ENCODE results near the gene TNP2. TPM values are rescaled to one million over a fixed set of nuclear protein-coding genes. Genes with fewer than 3 reads are reported as not detected.
A peak's percentile ranks its signal among the peaks of the same experiment; 100 is the strongest.

TNP2 gene
- total RNA-seq, 1 donor from 2014 or later: not detected

GRCh38 chr16:11263737-11264136 is 5.4 kb downstream of the TNP2 start:
- H3K4me3 ChIP-seq: no peak overlapping the region
- intact Hi-C loops (cut with micrococcal nuclease): no loop called here
- TF ChIP-seq, protein P1, sequence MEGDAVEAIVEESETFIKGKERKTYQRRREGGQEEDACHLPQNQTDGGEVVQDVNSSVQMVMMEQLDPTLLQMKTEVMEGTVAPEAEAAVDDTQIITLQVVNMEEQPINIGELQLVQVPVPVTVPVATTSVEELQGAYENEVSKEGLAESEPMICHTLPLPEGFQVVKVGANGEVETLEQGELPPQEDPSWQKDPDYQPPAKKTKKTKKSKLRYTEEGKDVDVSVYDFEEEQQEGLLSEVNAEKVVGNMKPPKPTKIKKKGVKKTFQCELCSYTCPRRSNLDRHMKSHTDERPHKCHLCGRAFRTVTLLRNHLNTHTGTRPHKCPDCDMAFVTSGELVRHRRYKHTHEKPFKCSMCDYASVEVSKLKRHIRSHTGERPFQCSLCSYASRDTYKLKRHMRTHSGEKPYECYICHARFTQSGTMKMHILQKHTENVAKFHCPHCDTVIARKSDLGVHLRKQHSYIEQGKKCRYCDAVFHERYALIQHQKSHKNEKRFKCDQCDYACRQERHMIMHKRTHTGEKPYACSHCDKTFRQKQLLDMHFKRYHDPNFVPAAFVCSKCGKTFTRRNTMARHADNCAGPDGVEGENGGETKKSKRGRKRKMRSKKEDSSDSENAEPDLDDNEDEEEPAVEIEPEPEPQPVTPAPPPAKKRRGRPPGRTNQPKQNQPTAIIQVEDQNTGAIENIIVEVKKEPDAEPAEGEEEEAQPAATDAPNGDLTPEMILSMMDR (IDR thresholded peaks at IDR 0.05; ENCODE audit: borderline replicate concordance): no peak
- DNase-seq: no peak
- no peaks in the 10 kb centered on the region for H3K9me3 ChIP-seq (replicated peaks)
- H3K4me1 ChIP-seq: peaks cover 9% of the 10 kb centered on the region
- no peaks in the 10 kb centered on the region for H3K27me3 ChIP-seq (ENCODE audit: low read depth)
- H3K27ac ChIP-seq (replicated peaks): no peak overlapping the region
- no peaks in the 10 kb centered on the region for H3K36me3 ChIP-seq

DNA sequence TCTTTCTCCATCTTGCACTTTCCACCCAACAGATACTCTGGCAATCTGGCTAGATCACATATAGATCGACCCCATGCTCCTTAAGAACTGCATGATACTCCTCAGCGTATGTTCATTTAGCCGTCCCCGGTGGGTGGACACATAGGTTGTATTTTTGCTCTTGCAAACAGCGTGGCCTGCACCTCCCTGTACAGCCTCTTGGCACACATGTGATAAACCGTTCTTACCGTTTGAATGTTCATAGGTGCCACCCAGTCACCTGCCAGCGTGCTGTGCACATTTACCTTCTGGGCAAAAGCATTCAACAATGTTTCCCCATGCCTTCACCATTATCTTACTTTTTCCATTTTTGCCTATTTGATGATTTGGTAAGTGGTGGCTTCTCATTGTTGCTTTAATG is 6.2 kb downstream of the TNP2 start:
- no peak overlapping the region for H3K27ac ChIP-seq (replicated peaks)
- H3K27me3 ChIP-seq (ENCODE audit: low read depth): no peaks in the 10 kb centered on the region
- TF ChIP-seq, protein P1 (IDR thresholded peaks at IDR 0.05; ENCODE audit: borderline replicate concordance): no peak
- intact Hi-C loops (cut with micrococcal nuclease): no loop called here
- H3K36me3 ChIP-seq: no peaks in the 10 kb centered on the region
- no peaks in the 10 kb centered on the region for H3K9me3 ChIP-seq (replicated peaks)
- DNase-seq: no peak
- H3K4me3 ChIP-seq: no peak overlapping the region
- peaks cover 17% of the 10 kb centered on the region for H3K4me1 ChIP-seq

- Histone ChIP-seq H3K36me3 (no peaks in the 10 kb centered on the region), H3K4me1 (peaks cover 35% of the 10 kb centered on the region), H3K9me3 (replicated peaks) (no peaks in the 10 kb centered on the region), H3K27ac (replicated peaks) (no peak overlapping the region), H3K27me3 (ENCODE audit: low read depth) (no peaks in the 10 kb centered on the region), H3K4me3 (no peak overlapping the region)
- no peak for DNase-seq
- TF ChIP-seq, protein P1 (IDR thresholded peaks at IDR 0.05; ENCODE audit: borderline replicate concordance): no peak
- intact Hi-C loops (cut with micrococcal nuclease): no loop called here
Measured at GRCh38 chr16:11260596-11260966, 8.5 kb downstream of the TNP2 start.

- Histone ChIP-seq H3K36me3 (no peaks in the 10 kb centered on the region), H3K4me1 (peaks cover 42% of the 10 kb centered on the region), H3K9me3 (replicated peaks) (no peaks in the 10 kb centered on the region), H3K27ac (replicated peaks) (peak overlapping the region; percentile 73), H3K27me3 (ENCODE audit: low read depth) (no peaks in the 10 kb centered on the region), H3K4me3 (no peak overlapping the region)
- DNase-seq: no peak
- TF ChIP-seq, protein P1 (IDR thresholded peaks at IDR 0.05; ENCODE audit: borderline replicate concordance): no peak
- intact Hi-C loops (cut with micrococcal nuclease): loop anchor here (5.0 to 10.0 kb wide), 2 partner anchors 95 to 288 kb away; no protein-coding TSS in a partner anchor
Measured at GRCh38 chr16:11259655-11260595, 9.2 kb downstream of the TNP2 start.

DNA sequence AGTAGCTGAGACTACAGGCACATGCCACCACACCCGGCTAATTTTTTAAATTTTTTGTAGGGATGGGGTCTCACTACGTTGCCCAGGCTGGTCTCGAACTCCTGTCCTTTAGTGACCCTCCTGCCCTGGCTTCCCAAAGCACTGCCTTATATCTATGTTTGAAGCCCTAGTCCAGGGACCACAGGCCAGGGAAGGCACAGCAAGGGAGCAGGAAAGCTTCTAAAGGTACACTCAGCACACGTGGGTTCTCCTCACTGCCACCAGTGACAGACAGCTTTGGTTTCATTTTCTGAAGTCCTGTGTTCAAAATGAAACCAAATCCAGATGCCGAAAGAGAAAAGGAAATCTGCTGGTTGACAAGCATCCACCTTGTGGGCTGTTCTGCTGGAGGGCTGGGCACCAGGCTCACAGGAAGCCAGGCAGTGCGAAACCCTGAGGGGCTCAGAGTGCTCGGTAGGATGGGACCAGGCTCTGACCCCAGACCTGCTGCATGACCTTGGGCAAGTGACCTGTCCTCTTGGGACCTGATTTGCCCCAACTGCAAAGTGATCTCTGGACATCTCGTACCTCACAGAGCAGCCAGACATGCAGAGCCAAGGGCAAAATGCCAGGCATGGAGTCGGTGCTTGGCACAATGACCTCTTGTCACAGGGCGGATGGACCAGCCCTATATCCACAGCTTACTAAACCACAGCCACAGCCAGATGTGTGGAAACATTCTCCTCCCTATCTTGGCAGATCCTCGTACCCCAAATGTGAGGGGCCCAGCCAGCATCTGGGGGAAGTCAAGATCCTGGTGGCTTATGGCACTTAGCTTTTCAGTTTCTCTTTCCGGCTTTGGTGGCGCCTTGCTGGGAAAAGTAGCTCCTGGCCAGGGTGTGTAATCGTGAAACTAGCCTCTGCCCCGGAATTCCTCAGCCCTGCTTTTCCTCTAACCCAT is 10.3 kb downstream of the TNP2 start:
- Histone ChIP-seq H3K27me3 (ENCODE audit: low read depth) (no peaks in the 10 kb centered on the region), H3K4me1 (peaks cover 53% of the 10 kb centered on the region), H3K36me3 (no peaks in the 10 kb centered on the region), H3K27ac (replicated peaks) (peak overlapping the region; percentile 73), H3K9me3 (replicated peaks) (no peaks in the 10 kb centered on the region), H3K4me3 (peak overlapping the region; percentile 43)
- DNase-seq: peak; percentile 74
- TF ChIP-seq, protein P1 (IDR thresholded peaks at IDR 0.05; ENCODE audit: borderline replicate concordance): no peak
- intact Hi-C loops (cut with micrococcal nuclease): loop anchor here (5.0 to 10.0 kb wide), 2 partner anchors 96 to 287 kb away; no protein-coding TSS in a partner anchor
